C1 segment of cervical spinal cord (tissue), 14 donors: Measurements from ENCODE around the gene ARHGAP8.
"Not testable (repeated sequence)": the region's sequence is repeated elsewhere in the genome, so short reads cannot be mapped to it uniquely, and the experiment has no call there.

ENCODE experiments used
- DNase-seq, 14 donors: peaks; one replicate each; lab custom pipeline; 2025; lab: John Stamatoyannopoulos, UW

Gene ARHGAP8

GRCh38 chr22:44885806-44886360 is 133.5 kb downstream of the ARHGAP8 start:
- DNase-seq, result no peak

GRCh38 chr22:44887941-44888366 is 135.6 kb downstream of the ARHGAP8 start:
- DNase-seq, result no peak

GRCh38 chr22:44888491-44889254 is 136.3 kb downstream of the ARHGAP8 start:
- DNase-seq, result no peak

GRCh38 chr22:44889255-44889878 is 137.0 kb downstream of the ARHGAP8 start:
- no peak for DNase-seq

- no peak for DNase-seq
Observed at GRCh38 chr22:44890416-44891292, 138.3 kb downstream of the ARHGAP8 start.

GRCh38 chr22:44891293-44891747 is 138.9 kb downstream of the ARHGAP8 start:
- no peak for DNase-seq

- DNase-seq, result no peak
Observed at GRCh38 chr22:44891791-44892190, 139.4 kb downstream of the ARHGAP8 start.

GRCh38 chr22:44892243-44892642 is 139.9 kb downstream of the ARHGAP8 start:
- no peak for DNase-seq

GRCh38 chr22:44892803-44893730 is 140.7 kb downstream of the ARHGAP8 start:
- DNase-seq, result no peak

- no peak for DNase-seq
Observed at GRCh38 chr22:44893731-44894080, 141.3 kb downstream of the ARHGAP8 start.

GRCh38 chr22:44894321-44894720 is 141.9 kb downstream of the ARHGAP8 start:
- DNase-seq, result no peak

- DNase-seq, result no peak
Observed at GRCh38 chr22:44894782-44895181, 142.4 kb downstream of the ARHGAP8 start.

GRCh38 chr22:44895296-44896055 is 143.1 kb downstream of the ARHGAP8 start:
- no peak for DNase-seq

GRCh38 chr22:44898236-44898635 is 145.9 kb downstream of the ARHGAP8 start:
- DNase-seq, result no peak

- no peak for DNase-seq
Observed at GRCh38 chr22:44901301-44901700, 148.9 kb downstream of the ARHGAP8 start.

GRCh38 chr22:44903164-44903563 is 150.8 kb downstream of the ARHGAP8 start:
- not testable (repeated sequence) for DNase-seq

GRCh38 chr22:44904492-44905152 is 152.2 kb downstream of the ARHGAP8 start:
- DNase-seq, result not testable (repeated sequence)

GRCh38 chr22:44906248-44906936 is 154.0 kb downstream of the ARHGAP8 start:
- DNase-seq, result no peak
